Measurements from ENCODE around the gene STK25. TPM values are rescaled to one million over a fixed set of nuclear protein-coding genes. Genes with fewer than 3 reads are reported as not detected.

Gene STK25
- total RNA-seq, 1 donor from 2014 or later, result 296 TPM

DNA sequence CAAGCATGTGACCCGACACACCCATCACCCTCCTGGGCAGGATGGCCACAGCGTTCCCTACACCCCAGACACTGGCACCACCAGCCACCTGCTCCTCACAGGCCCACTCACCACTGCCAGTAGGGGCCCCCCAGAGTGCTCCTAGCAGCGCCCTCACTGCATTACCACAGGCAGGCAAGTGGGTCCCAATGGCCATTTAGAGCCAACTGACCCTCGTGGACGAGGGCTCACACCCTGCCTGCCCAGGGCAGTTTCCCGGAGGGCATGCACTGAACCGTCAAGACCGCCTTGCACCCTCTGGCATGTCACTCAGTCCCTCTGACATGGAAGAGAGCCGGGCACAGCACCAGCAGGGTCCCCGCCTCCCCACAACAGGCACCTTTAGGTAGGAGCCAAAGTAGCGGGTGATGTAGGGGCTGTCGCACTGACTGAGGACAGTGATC, 7.3 kb downstream of the STK25 start:
- no peak overlapping the region for H3K27ac Mint-ChIP-seq (ENCODE audit: unreplicated experiment)
- TF ChIP-seq, protein P1, sequence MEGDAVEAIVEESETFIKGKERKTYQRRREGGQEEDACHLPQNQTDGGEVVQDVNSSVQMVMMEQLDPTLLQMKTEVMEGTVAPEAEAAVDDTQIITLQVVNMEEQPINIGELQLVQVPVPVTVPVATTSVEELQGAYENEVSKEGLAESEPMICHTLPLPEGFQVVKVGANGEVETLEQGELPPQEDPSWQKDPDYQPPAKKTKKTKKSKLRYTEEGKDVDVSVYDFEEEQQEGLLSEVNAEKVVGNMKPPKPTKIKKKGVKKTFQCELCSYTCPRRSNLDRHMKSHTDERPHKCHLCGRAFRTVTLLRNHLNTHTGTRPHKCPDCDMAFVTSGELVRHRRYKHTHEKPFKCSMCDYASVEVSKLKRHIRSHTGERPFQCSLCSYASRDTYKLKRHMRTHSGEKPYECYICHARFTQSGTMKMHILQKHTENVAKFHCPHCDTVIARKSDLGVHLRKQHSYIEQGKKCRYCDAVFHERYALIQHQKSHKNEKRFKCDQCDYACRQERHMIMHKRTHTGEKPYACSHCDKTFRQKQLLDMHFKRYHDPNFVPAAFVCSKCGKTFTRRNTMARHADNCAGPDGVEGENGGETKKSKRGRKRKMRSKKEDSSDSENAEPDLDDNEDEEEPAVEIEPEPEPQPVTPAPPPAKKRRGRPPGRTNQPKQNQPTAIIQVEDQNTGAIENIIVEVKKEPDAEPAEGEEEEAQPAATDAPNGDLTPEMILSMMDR (IDR thresholded peaks at IDR 0.05; ENCODE audit: unreplicated experiment), result no peak
- H3K4me1 Mint-ChIP-seq (ENCODE audit: unreplicated experiment), result peaks cover 3% of the 10 kb centered on the region
- no peak for DNase-seq (ENCODE audit: low spot score)
- H3K27me3 Mint-ChIP-seq (ENCODE audit: unreplicated experiment), result peaks cover 15% of the 10 kb centered on the region
- H3K4me3 Mint-ChIP-seq (ENCODE audit: unreplicated experiment), result no peak overlapping the region
- peaks cover 7% of the 10 kb centered on the region for H3K36me3 Mint-ChIP-seq (ENCODE audit: low read depth, unreplicated experiment)
- no peaks in the 10 kb centered on the region for H3K9me3 Mint-ChIP-seq (ENCODE audit: unreplicated experiment)

- Mint-ChIP-seq H3K4me3 (ENCODE audit: unreplicated experiment) (no peak overlapping the region), H3K4me1 (ENCODE audit: unreplicated experiment) (peaks cover 2% of the 10 kb centered on the region), H3K36me3 (ENCODE audit: low read depth, unreplicated experiment) (peaks cover 7% of the 10 kb centered on the region), H3K27ac (ENCODE audit: unreplicated experiment) (no peak overlapping the region), H3K27me3 (ENCODE audit: unreplicated experiment) (peaks cover 15% of the 10 kb centered on the region), H3K9me3 (ENCODE audit: unreplicated experiment) (no peaks in the 10 kb centered on the region)
- no peak for DNase-seq (ENCODE audit: low spot score)
- TF ChIP-seq, protein P1 (IDR thresholded peaks at IDR 0.05; ENCODE audit: unreplicated experiment), result no peak
These were observed 7.9 kb downstream of the STK25 start for GRCh38 chr2:241500431-241500975.

- H3K9me3 Mint-ChIP-seq (ENCODE audit: unreplicated experiment), result no peaks in the 10 kb centered on the region
- no peak overlapping the region for H3K4me3 Mint-ChIP-seq (ENCODE audit: unreplicated experiment)
- no peak overlapping the region for H3K27ac Mint-ChIP-seq (ENCODE audit: unreplicated experiment)
- peaks cover 15% of the 10 kb centered on the region for H3K27me3 Mint-ChIP-seq (ENCODE audit: unreplicated experiment)
- TF ChIP-seq, protein P1 (IDR thresholded peaks at IDR 0.05; ENCODE audit: unreplicated experiment), result no peak
- H3K4me1 Mint-ChIP-seq (ENCODE audit: unreplicated experiment), result no peaks in the 10 kb centered on the region
- DNase-seq (ENCODE audit: low spot score), result no peak
- H3K36me3 Mint-ChIP-seq (ENCODE audit: low read depth, unreplicated experiment), result peaks cover 10% of the 10 kb centered on the region
These were observed 8.4 kb downstream of the STK25 start for GRCh38 chr2:241500016-241500415.

DNA sequence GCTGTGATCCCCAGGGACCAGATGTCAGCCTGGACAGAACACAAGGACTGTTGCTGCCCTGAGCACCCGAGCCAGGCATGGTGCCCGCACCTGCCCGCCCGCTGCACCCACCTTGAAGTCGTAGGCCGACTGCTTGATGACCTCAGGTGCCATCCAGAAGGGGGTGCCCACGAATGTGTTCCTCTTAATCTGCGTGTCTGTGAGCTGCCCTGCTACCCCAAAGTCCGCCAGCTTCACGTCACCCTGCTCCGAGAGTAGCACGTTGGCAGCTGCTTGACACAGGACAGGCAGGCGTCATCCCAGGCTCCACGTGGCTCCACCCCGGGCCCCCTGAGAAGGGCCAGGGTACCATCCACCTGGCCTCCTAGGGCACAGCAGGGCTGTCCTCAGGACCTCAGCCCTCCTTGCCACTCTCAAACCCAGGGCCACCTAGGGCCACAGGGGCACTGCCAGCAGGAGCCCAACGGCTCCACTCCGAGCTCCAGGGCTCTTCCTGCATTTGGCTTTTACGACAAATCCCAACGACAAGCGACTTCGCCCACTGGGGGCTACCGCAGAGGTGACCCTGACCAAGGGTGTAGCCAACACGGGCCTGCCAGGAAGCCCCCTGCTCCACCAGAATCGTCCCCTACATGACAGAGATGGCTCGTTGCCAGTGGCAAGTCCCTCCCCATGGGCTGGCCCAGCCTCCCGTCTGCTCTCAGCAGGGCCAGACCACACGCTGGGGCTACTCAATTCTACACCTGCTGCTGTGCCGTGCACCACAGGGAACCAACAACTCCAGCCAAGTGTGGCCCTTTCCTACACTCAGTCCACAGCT, 9.0 kb downstream of the STK25 start:
- H3K27me3 Mint-ChIP-seq (ENCODE audit: unreplicated experiment), result peaks cover 11% of the 10 kb centered on the region
- peaks cover 13% of the 10 kb centered on the region for H3K36me3 Mint-ChIP-seq (ENCODE audit: low read depth, unreplicated experiment)
- TF ChIP-seq, protein P1 (IDR thresholded peaks at IDR 0.05; ENCODE audit: unreplicated experiment), result no peak
- H3K9me3 Mint-ChIP-seq (ENCODE audit: unreplicated experiment), result no peaks in the 10 kb centered on the region
- DNase-seq (ENCODE audit: low spot score), result no peak
- H3K4me1 Mint-ChIP-seq (ENCODE audit: unreplicated experiment), result no peaks in the 10 kb centered on the region
- H3K27ac Mint-ChIP-seq (ENCODE audit: unreplicated experiment), result no peak overlapping the region
- H3K4me3 Mint-ChIP-seq (ENCODE audit: unreplicated experiment), result no peak overlapping the region

All from endothelial cell (in vitro differentiated cells).